ENCODE results near the gene DGLUCY.

Gene DGLUCY

GRCh38 chr14:91138511-91139359 lies 24.9 kb downstream of the DGLUCY start:
- Histone ChIP-seq H3K4me1 (ENCODE audit: control insufficient read depth, insufficient read depth, low read length) (peaks cover 6% of the 10 kb centered on the region), H3K9ac (ENCODE audit: low read length) (no peak overlapping the region), H3K4me3 (ENCODE audit: low read depth, low read length) (no peak overlapping the region), H3K36me3 (ENCODE audit: control insufficient read depth, insufficient read depth, low read length) (no peaks in the 10 kb centered on the region), H3K27ac (ENCODE audit: low read depth, low read length) (no peak overlapping the region), H3K9me3 (ENCODE audit: control insufficient read depth, insufficient read depth, low read depth, low read length) (no peaks in the 10 kb centered on the region), H3K27me3 (ENCODE audit: control insufficient read depth, insufficient read depth, low read length) (no peaks in the 10 kb centered on the region)

- H3K27ac ChIP-seq (ENCODE audit: low read depth, low read length), result no peak overlapping the region
- H3K9me3 ChIP-seq (ENCODE audit: control insufficient read depth, insufficient read depth, low read depth, low read length), result no peaks in the 10 kb centered on the region
- H3K4me1 ChIP-seq (ENCODE audit: control insufficient read depth, insufficient read depth, low read length), result peaks cover 6% of the 10 kb centered on the region
- peak overlapping the region; percentile 29 for H3K9ac ChIP-seq (ENCODE audit: low read length)
- no peaks in the 10 kb centered on the region for H3K27me3 ChIP-seq (ENCODE audit: control insufficient read depth, insufficient read depth, low read length)
- no peaks in the 10 kb centered on the region for H3K36me3 ChIP-seq (ENCODE audit: control insufficient read depth, insufficient read depth, low read length)
- H3K4me3 ChIP-seq (ENCODE audit: low read depth, low read length), result no peak overlapping the region
Measured at GRCh38 chr14:91139776-91140175, 25.9 kb downstream of the DGLUCY start.

- no peak overlapping the region for H3K27ac ChIP-seq (ENCODE audit: low read depth, low read length)
Measured at GRCh38 chr14:91140672-91141071, 26.8 kb downstream of the DGLUCY start.

GRCh38 chr14:91142214-91142668 lies 28.4 kb downstream of the DGLUCY start:
- Histone ChIP-seq H3K4me1 (ENCODE audit: control insufficient read depth, insufficient read depth, low read length) (peaks cover 6% of the 10 kb centered on the region), H3K27ac (ENCODE audit: low read depth, low read length) (no peak overlapping the region), H3K4me3 (ENCODE audit: low read depth, low read length) (no peak overlapping the region), H3K27me3 (ENCODE audit: control insufficient read depth, insufficient read depth, low read length) (no peaks in the 10 kb centered on the region), H3K36me3 (ENCODE audit: control insufficient read depth, insufficient read depth, low read length) (peaks cover 11% of the 10 kb centered on the region), H3K9ac (ENCODE audit: low read length) (no peak overlapping the region), H3K9me3 (ENCODE audit: control insufficient read depth, insufficient read depth, low read depth, low read length) (no peaks in the 10 kb centered on the region)

More at GRCh38 chr14:91140672-91141071, 26.8 kb downstream of the DGLUCY start:
- Histone ChIP-seq H3K9ac (ENCODE audit: low read length) (no peak overlapping the region), H3K27me3 (ENCODE audit: control insufficient read depth, insufficient read depth, low read length) (no peaks in the 10 kb centered on the region), H3K36me3 (ENCODE audit: control insufficient read depth, insufficient read depth, low read length) (peaks cover 6% of the 10 kb centered on the region), H3K4me3 (ENCODE audit: low read depth, low read length) (no peak overlapping the region), H3K9me3 (ENCODE audit: control insufficient read depth, insufficient read depth, low read depth, low read length) (no peaks in the 10 kb centered on the region), H3K4me1 (ENCODE audit: control insufficient read depth, insufficient read depth, low read length) (peaks cover 6% of the 10 kb centered on the region)

- H3K9ac ChIP-seq (ENCODE audit: low read length), result no peak overlapping the region
- H3K36me3 ChIP-seq (ENCODE audit: control insufficient read depth, insufficient read depth, low read length), result peaks cover 15% of the 10 kb centered on the region
- peaks cover 6% of the 10 kb centered on the region for H3K4me1 ChIP-seq (ENCODE audit: control insufficient read depth, insufficient read depth, low read length)
- H3K4me3 ChIP-seq (ENCODE audit: low read depth, low read length), result no peak overlapping the region
- H3K27ac ChIP-seq (ENCODE audit: low read depth, low read length), result no peak overlapping the region
- no peaks in the 10 kb centered on the region for H3K27me3 ChIP-seq (ENCODE audit: control insufficient read depth, insufficient read depth, low read length)
- no peaks in the 10 kb centered on the region for H3K9me3 ChIP-seq (ENCODE audit: control insufficient read depth, insufficient read depth, low read depth, low read length)
Measured at GRCh38 chr14:91143862-91144261, 30.0 kb downstream of the DGLUCY start.

- Histone ChIP-seq H3K4me3 (ENCODE audit: low read depth, low read length) (no peak overlapping the region), H3K4me1 (ENCODE audit: control insufficient read depth, insufficient read depth, low read length) (peaks cover 5% of the 10 kb centered on the region), H3K9ac (ENCODE audit: low read length) (no peak overlapping the region), H3K27me3 (ENCODE audit: control insufficient read depth, insufficient read depth, low read length) (no peaks in the 10 kb centered on the region), H3K27ac (ENCODE audit: low read depth, low read length) (no peak overlapping the region), H3K36me3 (ENCODE audit: control insufficient read depth, insufficient read depth, low read length) (peaks cover 17% of the 10 kb centered on the region), H3K9me3 (ENCODE audit: control insufficient read depth, insufficient read depth, low read depth, low read length) (no peaks in the 10 kb centered on the region)
Measured at GRCh38 chr14:91144425-91145145, 30.7 kb downstream of the DGLUCY start.

GRCh38 chr14:91145391-91146160 lies 31.7 kb downstream of the DGLUCY start:
- Histone ChIP-seq H3K4me3 (ENCODE audit: low read depth, low read length) (no peak overlapping the region), H3K9me3 (ENCODE audit: control insufficient read depth, insufficient read depth, low read depth, low read length) (no peaks in the 10 kb centered on the region), H3K27me3 (ENCODE audit: control insufficient read depth, insufficient read depth, low read length) (no peaks in the 10 kb centered on the region), H3K36me3 (ENCODE audit: control insufficient read depth, insufficient read depth, low read length) (peaks cover 17% of the 10 kb centered on the region), H3K9ac (ENCODE audit: low read length) (no peak overlapping the region), H3K27ac (ENCODE audit: low read depth, low read length) (no peak overlapping the region), H3K4me1 (ENCODE audit: control insufficient read depth, insufficient read depth, low read length) (no peaks in the 10 kb centered on the region)

GRCh38 chr14:91146661-91147060 lies 32.8 kb downstream of the DGLUCY start:
- H3K4me3 ChIP-seq (ENCODE audit: low read depth, low read length), result no peak overlapping the region
- no peaks in the 10 kb centered on the region for H3K27me3 ChIP-seq (ENCODE audit: control insufficient read depth, insufficient read depth, low read length)
- H3K27ac ChIP-seq (ENCODE audit: low read depth, low read length), result no peak overlapping the region
- peaks cover 17% of the 10 kb centered on the region for H3K36me3 ChIP-seq (ENCODE audit: control insufficient read depth, insufficient read depth, low read length)
- no peaks in the 10 kb centered on the region for H3K9me3 ChIP-seq (ENCODE audit: control insufficient read depth, insufficient read depth, low read depth, low read length)
- no peaks in the 10 kb centered on the region for H3K4me1 ChIP-seq (ENCODE audit: control insufficient read depth, insufficient read depth, low read length)
- H3K9ac ChIP-seq (ENCODE audit: low read length), result no peak overlapping the region

- Histone ChIP-seq H3K9ac (ENCODE audit: low read length) (no peak overlapping the region), H3K27me3 (ENCODE audit: control insufficient read depth, insufficient read depth, low read length) (no peaks in the 10 kb centered on the region), H3K36me3 (ENCODE audit: control insufficient read depth, insufficient read depth, low read length) (peaks cover 20% of the 10 kb centered on the region), H3K4me3 (ENCODE audit: low read depth, low read length) (no peak overlapping the region), H3K9me3 (ENCODE audit: control insufficient read depth, insufficient read depth, low read depth, low read length) (no peaks in the 10 kb centered on the region), H3K4me1 (ENCODE audit: control insufficient read depth, insufficient read depth, low read length) (no peaks in the 10 kb centered on the region), H3K27ac (ENCODE audit: low read depth, low read length) (no peak overlapping the region)
Measured at GRCh38 chr14:91149462-91149861, 35.6 kb downstream of the DGLUCY start.

- Histone ChIP-seq H3K9me3 (ENCODE audit: control insufficient read depth, insufficient read depth, low read depth, low read length) (no peaks in the 10 kb centered on the region), H3K27me3 (ENCODE audit: control insufficient read depth, insufficient read depth, low read length) (no peaks in the 10 kb centered on the region), H3K4me3 (ENCODE audit: low read depth, low read length) (no peak overlapping the region), H3K36me3 (ENCODE audit: control insufficient read depth, insufficient read depth, low read length) (peaks cover 7% of the 10 kb centered on the region), H3K9ac (ENCODE audit: low read length) (no peak overlapping the region), H3K4me1 (ENCODE audit: control insufficient read depth, insufficient read depth, low read length) (no peaks in the 10 kb centered on the region), H3K27ac (ENCODE audit: low read depth, low read length) (no peak overlapping the region)
Measured at GRCh38 chr14:91152499-91152898, 38.6 kb downstream of the DGLUCY start.
